ENCODE measurements around the gene SUFU.

Gene SUFU

GRCh38 chr10:102550636-102551210, 47.0 kb downstream of the SUFU start:
- DNase-seq (ENCODE audit: low spot score), result no peak

GRCh38 chr10:102552533-102552932, 48.8 kb downstream of the SUFU start:
- DNase-seq (ENCODE audit: low spot score), result no peak

- no peak for DNase-seq (ENCODE audit: low spot score)
Observed at GRCh38 chr10:102553771-102554170, 50.0 kb downstream of the SUFU start.

- no peak for DNase-seq (ENCODE audit: low spot score)
Observed at GRCh38 chr10:102554531-102554930, 50.8 kb downstream of the SUFU start.

GRCh38 chr10:102555781-102556328, 52.1 kb downstream of the SUFU start:
- no peak for DNase-seq (ENCODE audit: low spot score)

GRCh38 chr10:102557569-102557968, 53.8 kb downstream of the SUFU start:
- DNase-seq (ENCODE audit: low spot score), result no peak

- no peak for DNase-seq (ENCODE audit: low spot score)
Observed at GRCh38 chr10:102559764-102560163, 56.0 kb downstream of the SUFU start.

GRCh38 chr10:102564209-102564834, 60.5 kb downstream of the SUFU start:
- no peak for DNase-seq (ENCODE audit: low spot score)

GRCh38 chr10:102565793-102566192, 62.0 kb downstream of the SUFU start:
- DNase-seq (ENCODE audit: low spot score), result no peak

GRCh38 chr10:102578782-102579181, 75.0 kb downstream of the SUFU start:
- DNase-seq (ENCODE audit: low spot score), result no peak

GRCh38 chr10:102579328-102579727, 75.6 kb downstream of the SUFU start:
- no peak for DNase-seq (ENCODE audit: low spot score)

- no peak for DNase-seq (ENCODE audit: low spot score)
Observed at GRCh38 chr10:102580230-102580629, 76.5 kb downstream of the SUFU start.

GRCh38 chr10:102581401-102581800, 77.6 kb downstream of the SUFU start:
- DNase-seq (ENCODE audit: low spot score), result no peak

GRCh38 chr10:102581981-102582580, 78.3 kb downstream of the SUFU start:
- DNase-seq (ENCODE audit: low spot score), result no peak

GRCh38 chr10:102583435-102584417, 80.0 kb downstream of the SUFU start:
- peak; percentile 79 for DNase-seq (ENCODE audit: low spot score)

- no peak for DNase-seq (ENCODE audit: low spot score)
Observed at GRCh38 chr10:102585026-102585425, 81.3 kb downstream of the SUFU start.

- no peak for DNase-seq (ENCODE audit: low spot score)
Observed at GRCh38 chr10:102586858-102587257, 83.1 kb downstream of the SUFU start.

- no peak for DNase-seq (ENCODE audit: low spot score)
Observed at GRCh38 chr10:102588875-102589274, 85.1 kb downstream of the SUFU start.

- peak; percentile 61 for DNase-seq (ENCODE audit: low spot score)
Observed at GRCh38 chr10:102593074-102593803, 89.5 kb downstream of the SUFU start.

GRCh38 chr10:102593804-102594079, 90.0 kb downstream of the SUFU start:
- DNase-seq (ENCODE audit: low spot score), result no peak

GRCh38 chr10:102595293-102595692, 91.5 kb downstream of the SUFU start:
- no peak for DNase-seq (ENCODE audit: low spot score)

GRCh38 chr10:102595897-102596296, 92.1 kb downstream of the SUFU start:
- DNase-seq (ENCODE audit: low spot score), result no peak
